HEK293 (cell line): Measurements from ENCODE around the gene MRPL28.

Experiments
- CTCF ChIA-PET: fragments of 350-600 bp; formaldehyde crosslinking; extraction: SDS; loops from one replicate; lab custom pipeline; 2021; ENCODE audit warnings: antibody characterized with exemption; lab: Yijun Ruan, JAX
- POLR2A ChIA-PET: fragments of 300-600 bp; formaldehyde crosslinking; extraction: SDS; loops from one replicate; lab custom pipeline; 2020; ENCODE audit warnings: antibody characterized with exemption, inconsistent platforms; lab: Yijun Ruan, JAX
- H3K27ac ChIP-seq: fragments of 200-500 bp; sonication (Bioruptor generic); 2 replicates; pipeline ENCODE4 v1.5.1; 2014; ENCODE audit warnings: low read depth, low read length, control low read depth, inconsistent platforms; ENCODE audit errors: extremely low read depth
- H3K36me3 ChIP-seq, 2 experiments: fragments of 200-500 bp in 1 of 2; sonication (Bioruptor generic) in 1 of 2; 1 replicate in 1 of 2; 2 replicates in 1 of 2; pipeline ENCODE4 v1.5.1; 2014 to 2017; ENCODE audit warnings: inconsistent platforms in 2 of 2, low read length in 2 of 2; ENCODE audit not compliant: control insufficient read depth in 2 of 2, insufficient read depth in 1 of 2
- H3K4me1 ChIP-seq: fragments of 200-500 bp; sonication (Bioruptor generic); 2 replicates; pipeline ENCODE4 v1.5.1; 2014; ENCODE audit warnings: mild to moderate bottlenecking, low read length, inconsistent platforms; ENCODE audit not compliant: control insufficient read depth, insufficient read depth
- H3K4me3 ChIP-seq: 2 replicates; pipeline ENCODE4 v1.5.1; 2011; ENCODE audit warnings: low read depth, mild to moderate bottlenecking, control low read depth, low read length, moderate library complexity
- H3K9me3 ChIP-seq: fragments of 200-500 bp; sonication (Bioruptor generic); 2 replicates; pipeline ENCODE4 v1.5.1; 2014; ENCODE audit warnings: low read depth, low read length, inconsistent platforms; ENCODE audit not compliant: control insufficient read depth, insufficient read depth
- HOXD13 ChIP-seq: sonication (generic); formaldehyde crosslinking; IDR thresholded peaks from 2 replicates; pipeline ENCODE4 v1.8.0; 2022; ENCODE audit warnings: missing genetic modification reagents, borderline replicate concordance
- SALL2 ChIP-seq: fragments of 450-650 bp; formaldehyde crosslinking; IDR thresholded peaks from 2 replicates; pipeline ENCODE4 v1.5.0; 2017; ENCODE audit warnings: missing biosample characterization, mild to moderate bottlenecking, missing genetic modification characterization, borderline replicate concordance
- SETDB1 ChIP-seq: IDR thresholded peaks from one replicate; pipeline ENCODE4 v1.6.1; 2017; ENCODE audit warnings: mild to moderate bottlenecking, low read length, moderate library complexity, mixed read lengths; ENCODE audit not compliant: insufficient read length
- SP7 ChIP-seq: fragments of 450-650 bp; formaldehyde crosslinking; IDR thresholded peaks from 2 replicates; pipeline ENCODE4 v1.5.1; 2016; ENCODE audit warnings: missing biosample characterization, missing genetic modification characterization
- TRIM28 ChIP-seq: IDR thresholded peaks from 2 replicates; pipeline ENCODE4 v1.6.1; 2011; ENCODE audit warnings: low read length, control low read depth, borderline replicate concordance
- ZNF202 ChIP-seq: fragments of 450-650 bp; formaldehyde crosslinking; IDR thresholded peaks from 2 replicates; pipeline ENCODE4 v1.5.1; 2016; ENCODE audit warnings: missing biosample characterization, missing genetic modification characterization, borderline replicate concordance
- ZNF354C ChIP-seq: fragments of 450-650 bp; formaldehyde crosslinking; IDR thresholded peaks from 2 replicates; pipeline ENCODE4 v1.5.1; 2016; ENCODE audit warnings: missing biosample characterization, missing genetic modification characterization, low read depth, borderline replicate concordance
- ZNF391 ChIP-seq: fragments of 450-650 bp; formaldehyde crosslinking; IDR thresholded peaks from 2 replicates; pipeline ENCODE4 v1.5.1; 2016; ENCODE audit warnings: low read depth, missing biosample characterization, missing genetic modification characterization, borderline replicate concordance
- ZNF433 ChIP-seq: fragments of 450-650 bp; formaldehyde crosslinking; IDR thresholded peaks from 2 replicates; pipeline ENCODE4 v1.5.1; 2016; ENCODE audit warnings: missing biosample characterization, missing genetic modification characterization, low read depth
- ZNF596 ChIP-seq: fragments of 450-650 bp; IDR thresholded peaks from 2 replicates; pipeline ENCODE4 v1.5.0; 2018; ENCODE audit warnings: missing biosample characterization, mild to moderate bottlenecking, missing genetic modification characterization, moderate library complexity
- ZSCAN23 ChIP-seq: fragments of 450-650 bp; formaldehyde crosslinking; IDR thresholded peaks from 2 replicates; pipeline ENCODE4 v1.5.1; 2016; ENCODE audit warnings: missing biosample characterization, missing genetic modification characterization
- TF ChIP-seq, protein P1 (sequence below): fragments of 450-650 bp; formaldehyde crosslinking; IDR thresholded peaks from 2 replicates; pipeline ENCODE4 v1.5.1; 2016; ENCODE audit warnings: missing biosample characterization, missing genetic modification characterization
- TF ChIP-seq, protein P2 (sequence below): fragments of 450-650 bp; IDR thresholded peaks from 2 replicates; pipeline ENCODE4 v1.5.1; 2018; ENCODE audit warnings: missing biosample characterization, missing genetic modification characterization
- TF ChIP-seq, protein P3 (sequence below): fragments of 450-650 bp; formaldehyde crosslinking; IDR thresholded peaks from 2 replicates; pipeline ENCODE4 v1.5.1; 2016; ENCODE audit warnings: missing biosample characterization, missing genetic modification characterization
- TF ChIP-seq, protein P4 (sequence below): fragments of 450-650 bp; formaldehyde crosslinking; IDR thresholded peaks from 2 replicates; pipeline ENCODE4 v1.5.1; 2016; ENCODE audit warnings: missing biosample characterization, missing genetic modification characterization

MRPL28 gene

DNA sequence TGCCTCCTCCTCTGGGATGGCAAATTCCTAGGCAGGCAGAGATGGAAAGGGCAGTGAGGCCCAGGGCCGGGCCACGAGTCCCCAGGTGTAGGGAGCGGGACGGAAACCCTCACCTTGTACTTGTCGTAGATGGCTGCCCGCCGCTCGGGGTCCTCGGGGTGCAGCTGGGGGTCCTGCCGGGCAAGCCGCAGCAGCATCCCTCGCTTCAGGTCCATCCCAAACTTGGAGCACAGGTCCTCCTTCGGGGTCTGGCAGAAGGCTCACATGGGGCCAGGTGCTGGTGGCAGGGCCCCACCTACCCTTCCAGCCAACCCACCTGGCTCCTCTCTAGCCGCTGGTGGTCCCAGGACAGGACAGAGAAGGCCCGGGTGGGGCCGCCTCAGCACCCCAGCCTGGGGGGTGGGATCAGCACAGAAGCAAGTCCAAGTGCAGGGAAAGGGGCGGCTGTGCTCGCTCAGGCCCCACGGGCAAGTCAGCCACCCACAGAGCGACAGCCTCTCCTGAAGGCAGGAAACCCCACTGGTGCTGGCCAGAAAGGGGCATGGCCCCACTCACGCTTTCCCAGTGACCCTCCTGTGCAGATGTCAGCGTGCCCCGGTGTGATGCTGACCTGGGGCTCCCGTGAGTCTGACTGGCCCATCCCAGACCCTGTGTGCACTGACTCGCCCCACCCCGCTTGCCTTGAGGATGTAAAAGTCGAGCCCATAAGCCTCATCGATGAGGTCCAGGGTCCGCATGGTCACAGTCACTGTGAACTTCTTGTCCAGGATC is 1.8 kb downstream of the MRPL28 start:
- POLR2A ChIA-PET: no interaction called here
- Histone ChIP-seq H3K4me1 (peaks cover 3% of the 10 kb centered on the region), H3K36me3 (peaks cover 6 to 60% of the 10 kb centered on the region in 2 experiments; a peak in 2 of 3 replicates), H3K27ac (no peak overlapping the region), H3K4me3 (no peak overlapping the region), H3K9me3 (no peaks in the 10 kb centered on the region)
- CTCF ChIA-PET: interaction anchor here (1.2 kb wide), 1 partner anchor 18 kb away, joined by 4 read pairs; no protein-coding TSS in a partner anchor
- no peak for TF ChIP-seq ZSCAN23 (tag by site-specific recombination)
- no peak for TF ChIP-seq ZNF433 (tag by site-specific recombination)
- TF ChIP-seq SALL2: no peak
- TF ChIP-seq, protein P1, sequence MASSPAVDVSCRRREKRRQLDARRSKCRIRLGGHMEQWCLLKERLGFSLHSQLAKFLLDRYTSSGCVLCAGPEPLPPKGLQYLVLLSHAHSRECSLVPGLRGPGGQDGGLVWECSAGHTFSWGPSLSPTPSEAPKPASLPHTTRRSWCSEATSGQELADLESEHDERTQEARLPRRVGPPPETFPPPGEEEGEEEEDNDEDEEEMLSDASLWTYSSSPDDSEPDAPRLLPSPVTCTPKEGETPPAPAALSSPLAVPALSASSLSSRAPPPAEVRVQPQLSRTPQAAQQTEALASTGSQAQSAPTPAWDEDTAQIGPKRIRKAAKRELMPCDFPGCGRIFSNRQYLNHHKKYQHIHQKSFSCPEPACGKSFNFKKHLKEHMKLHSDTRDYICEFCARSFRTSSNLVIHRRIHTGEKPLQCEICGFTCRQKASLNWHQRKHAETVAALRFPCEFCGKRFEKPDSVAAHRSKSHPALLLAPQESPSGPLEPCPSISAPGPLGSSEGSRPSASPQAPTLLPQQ: no peak

DNA sequence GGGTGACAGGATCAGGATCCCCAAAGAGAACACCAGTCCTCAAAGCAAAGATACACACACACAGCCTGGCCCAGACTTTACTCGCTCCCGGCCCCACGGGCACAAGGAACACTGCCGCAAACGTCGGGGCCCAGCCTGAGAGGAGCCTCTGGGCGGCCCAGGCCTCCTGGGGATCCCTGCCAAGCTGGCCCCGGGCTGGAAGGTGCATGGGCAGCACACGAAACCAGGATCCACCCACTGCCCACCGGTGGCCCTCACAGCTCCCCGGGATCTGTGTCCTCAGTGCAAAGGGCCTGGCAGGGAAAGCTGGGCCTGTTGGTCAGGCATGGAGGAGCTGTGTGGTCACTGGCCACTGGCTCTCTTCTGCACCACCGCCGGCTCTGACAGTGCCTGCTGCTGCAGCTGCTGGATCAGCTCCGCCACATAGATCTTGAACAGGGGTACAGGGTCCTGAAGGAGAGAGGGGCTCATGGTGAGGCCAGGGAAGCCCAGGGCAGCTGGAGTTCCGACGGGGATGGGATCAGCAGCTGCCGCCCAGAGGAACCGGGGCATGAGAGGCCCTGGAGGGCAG is 2.9 kb downstream of the MRPL28 start:
- POLR2A ChIA-PET: no interaction called here
- CTCF ChIA-PET: interaction anchor here (0.6 kb wide), 1 partner anchor 121 kb away, joined by 6 read pairs; no protein-coding TSS in a partner anchor
- H3K9me3 ChIP-seq: no peaks in the 10 kb centered on the region

More for the DNA sequence above, 2.9 kb downstream of the MRPL28 start:
- Histone ChIP-seq H3K4me3 (no peak overlapping the region), H3K36me3 (peaks cover 6 to 48% of the 10 kb centered on the region in 2 experiments; a peak in 2 of 3 replicates), H3K27ac (no peak overlapping the region), H3K4me1 (peaks cover 3% of the 10 kb centered on the region)
- TF ChIP-seq ZNF596 (tag by site-specific recombination) (no peak), SP7 (tag by site-specific recombination) (no peak), ZNF354C (tag by site-specific recombination) (no peak), ZNF391 (tag by site-specific recombination) (no peak), ZNF202 (no peak), HOXD13 (no peak), TRIM28 (no peak), SETDB1 (no peak)
- TF ChIP-seq, protein P2, sequence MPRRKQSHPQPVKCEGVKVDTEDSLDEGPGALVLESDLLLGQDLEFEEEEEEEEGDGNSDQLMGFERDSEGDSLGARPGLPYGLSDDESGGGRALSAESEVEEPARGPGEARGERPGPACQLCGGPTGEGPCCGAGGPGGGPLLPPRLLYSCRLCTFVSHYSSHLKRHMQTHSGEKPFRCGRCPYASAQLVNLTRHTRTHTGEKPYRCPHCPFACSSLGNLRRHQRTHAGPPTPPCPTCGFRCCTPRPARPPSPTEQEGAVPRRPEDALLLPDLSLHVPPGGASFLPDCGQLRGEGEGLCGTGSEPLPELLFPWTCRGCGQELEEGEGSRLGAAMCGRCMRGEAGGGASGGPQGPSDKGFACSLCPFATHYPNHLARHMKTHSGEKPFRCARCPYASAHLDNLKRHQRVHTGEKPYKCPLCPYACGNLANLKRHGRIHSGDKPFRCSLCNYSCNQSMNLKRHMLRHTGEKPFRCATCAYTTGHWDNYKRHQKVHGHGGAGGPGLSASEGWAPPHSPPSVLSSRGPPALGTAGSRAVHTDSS (tag by site-specific recombination): no peak
- TF ChIP-seq, protein P3, sequence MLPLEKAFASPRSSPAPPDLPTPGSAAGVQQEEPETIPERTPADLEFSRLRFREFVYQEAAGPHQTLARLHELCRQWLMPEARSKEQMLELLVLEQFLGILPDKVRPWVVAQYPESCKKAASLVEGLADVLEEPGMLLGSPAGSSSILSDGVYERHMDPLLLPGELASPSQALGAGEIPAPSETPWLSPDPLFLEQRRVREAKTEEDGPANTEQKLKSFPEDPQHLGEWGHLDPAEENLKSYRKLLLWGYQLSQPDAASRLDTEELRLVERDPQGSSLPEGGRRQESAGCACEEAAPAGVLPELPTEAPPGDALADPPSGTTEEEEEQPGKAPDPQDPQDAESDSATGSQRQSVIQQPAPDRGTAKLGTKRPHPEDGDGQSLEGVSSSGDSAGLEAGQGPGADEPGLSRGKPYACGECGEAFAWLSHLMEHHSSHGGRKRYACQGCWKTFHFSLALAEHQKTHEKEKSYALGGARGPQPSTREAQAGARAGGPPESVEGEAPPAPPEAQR: no peak
- TF ChIP-seq, protein P4, sequence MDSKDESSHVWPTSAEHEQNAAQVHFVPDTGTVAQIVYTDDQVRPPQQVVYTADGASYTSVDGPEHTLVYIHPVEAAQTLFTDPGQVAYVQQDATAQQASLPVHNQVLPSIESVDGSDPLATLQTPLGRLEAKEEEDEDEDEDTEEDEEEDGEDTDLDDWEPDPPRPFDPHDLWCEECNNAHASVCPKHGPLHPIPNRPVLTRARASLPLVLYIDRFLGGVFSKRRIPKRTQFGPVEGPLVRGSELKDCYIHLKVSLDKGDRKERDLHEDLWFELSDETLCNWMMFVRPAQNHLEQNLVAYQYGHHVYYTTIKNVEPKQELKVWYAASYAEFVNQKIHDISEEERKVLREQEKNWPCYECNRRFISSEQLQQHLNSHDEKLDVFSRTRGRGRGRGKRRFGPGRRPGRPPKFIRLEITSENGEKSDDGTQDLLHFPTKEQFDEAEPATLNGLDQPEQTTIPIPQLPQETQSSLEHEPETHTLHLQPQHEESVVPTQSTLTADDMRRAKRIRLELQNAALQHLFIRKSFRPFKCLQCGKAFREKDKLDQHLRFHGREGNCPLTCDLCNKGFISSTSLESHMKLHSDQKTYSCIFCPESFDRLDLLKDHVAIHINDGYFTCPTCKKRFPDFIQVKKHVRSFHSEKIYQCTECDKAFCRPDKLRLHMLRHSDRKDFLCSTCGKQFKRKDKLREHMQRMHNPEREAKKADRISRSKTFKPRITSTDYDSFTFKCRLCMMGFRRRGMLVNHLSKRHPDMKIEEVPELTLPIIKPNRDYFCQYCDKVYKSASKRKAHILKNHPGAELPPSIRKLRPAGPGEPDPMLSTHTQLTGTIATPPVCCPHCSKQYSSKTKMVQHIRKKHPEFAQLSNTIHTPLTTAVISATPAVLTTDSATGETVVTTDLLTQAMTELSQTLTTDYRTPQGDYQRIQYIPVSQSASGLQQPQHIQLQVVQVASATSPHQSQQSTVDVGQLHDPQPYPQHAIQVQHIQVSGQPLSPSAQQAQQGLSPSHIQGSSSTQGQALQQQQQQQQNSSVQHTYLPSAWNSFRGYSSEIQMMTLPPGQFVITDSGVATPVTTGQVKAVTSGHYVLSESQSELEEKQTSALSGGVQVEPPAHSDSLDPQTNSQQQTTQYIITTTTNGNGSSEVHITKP (tag by site-specific recombination): no peak
